ENCODE results near the gene REG3A.

REG3A gene

DNA sequence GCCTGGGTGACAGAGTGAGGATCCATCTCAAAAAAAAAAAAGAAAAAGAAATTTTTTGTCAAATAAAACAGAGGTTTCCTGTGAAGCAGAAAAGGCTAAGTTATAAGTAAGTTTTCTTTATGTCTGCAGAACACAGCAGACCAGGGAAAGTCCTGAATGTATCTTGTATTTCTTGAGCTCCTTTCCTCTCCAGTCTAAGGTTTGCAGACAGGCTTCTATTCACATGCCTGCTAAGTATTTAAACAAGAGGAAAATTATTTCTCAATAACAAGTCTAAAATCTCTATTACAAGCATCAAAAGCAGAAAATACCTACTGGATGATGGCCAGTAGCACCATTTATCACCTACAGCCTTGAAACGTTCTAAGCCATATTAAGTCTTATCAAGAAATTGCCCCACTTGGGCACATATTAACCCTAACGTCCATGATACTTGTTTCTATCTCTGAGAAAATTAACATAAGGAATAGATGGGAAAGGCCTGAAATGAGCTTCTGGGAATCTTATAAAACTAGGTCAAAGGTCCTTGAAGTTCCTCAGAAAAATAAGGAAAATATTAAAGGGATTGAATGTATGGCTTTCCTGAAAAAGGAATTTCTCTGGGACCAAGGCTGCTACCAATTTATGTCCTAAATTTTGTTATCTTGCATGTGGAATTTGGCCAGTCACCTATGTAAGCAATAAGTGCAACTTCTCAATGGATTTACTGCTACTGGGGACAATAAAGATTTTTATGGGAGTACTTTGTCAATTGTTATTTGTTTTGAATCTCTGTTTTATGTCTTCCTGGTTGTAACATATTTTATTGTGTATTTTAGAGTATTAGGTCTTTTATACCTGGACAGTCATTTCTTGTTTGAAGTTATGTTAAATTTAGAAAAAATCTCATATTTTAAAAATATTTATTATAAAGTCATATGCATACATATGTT lies 42.3 kb downstream of the REG3A start:
- DNase-seq, result no peak

GRCh38 chr2:79114797-79115494 lies 44.6 kb downstream of the REG3A start:
- no peak for DNase-seq

DNA sequence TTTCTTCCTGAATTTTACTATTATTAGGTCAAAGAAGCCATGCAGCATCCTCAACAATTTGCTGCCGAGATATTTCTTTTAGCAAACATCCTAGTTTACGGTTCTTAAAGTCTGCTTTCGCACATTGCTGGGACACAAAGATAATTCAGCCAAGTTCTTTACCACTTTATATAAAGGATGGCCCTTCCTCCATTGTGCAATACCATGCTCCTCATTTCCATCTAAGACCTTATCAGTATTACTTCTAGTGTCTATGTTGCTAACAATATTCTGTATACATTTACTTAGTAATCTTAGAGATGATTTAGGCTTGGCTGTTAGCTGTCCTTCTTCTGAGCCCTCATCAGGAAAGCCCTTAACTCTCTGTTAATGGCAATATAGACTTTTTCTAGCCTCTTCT lies 47.3 kb downstream of the REG3A start:
- DNase-seq, result no peak

Measured in NCI-H1105 (cell line).